B cell (primary cell): ENCODE measurements around the gene PRPF19. TPM values are rescaled to one million over a fixed set of nuclear protein-coding genes. Genes with fewer than 3 reads are reported as not detected.

ENCODE experiments used
- ATAC-seq: fragments of 200-7000 bp; cut with Tn5 transposase; one replicate; pipeline ENCODE4 v1.10.0; 2021; ENCODE audit warnings: low read depth, mild to moderate bottlenecking, moderate number of reproducible peaks, moderate library complexity
- CTCF ChIA-PET: fragments of 350-600 bp; sonication (Branson Sonifier 250); formaldehyde crosslinking; loops from one replicate; lab custom pipeline; 2021; ENCODE audit warnings: antibody characterized with exemption, inconsistent platforms; lab: Charles Lee
- POLR2A ChIA-PET: fragments of 350-600 bp; sonication (Branson Sonifier 250); formaldehyde crosslinking; loops from one replicate; lab custom pipeline; 2021; ENCODE audit warnings: antibody characterized with exemption; lab: Charles Lee
- DNase-seq: peaks from one replicate; pipeline ENCODE4 v3.0.0; 2013
- H2AFZ ChIP-seq: 2 replicates; pipeline ENCODE4 v1.6.1; 2012; ENCODE audit warnings: mild to moderate bottlenecking, low read depth, low read length; ENCODE audit not compliant: insufficient read depth, poor library complexity, severe bottlenecking
- H3K27ac ChIP-seq, 2 donors: 1 replicate in 1 of 2; 2 replicates in 1 of 2; pipeline ENCODE4 v1.5.1; 2012 to 2013; ENCODE audit warnings: low read length in 2 of 2, mild to moderate bottlenecking in 2 of 2, moderate library complexity in 1 of 2
- H3K27me3 ChIP-seq, 4 experiments: fragments of 200-600 bp in 1 of 4; sonication (generic) in 1 of 4; replicated peaks in 1 of 4; 1 replicate in 2 of 4; 2 replicates in 2 of 4; pipeline versions ENCODE4 v1.6.1 to v1.7.0; 2013 to 2016; ENCODE audit warnings: low read length in 3 of 4, mild to moderate bottlenecking in 2 of 4, mixed read lengths in 1 of 4, moderate library complexity in 1 of 4; ENCODE audit not compliant: insufficient read depth in 4 of 4, control insufficient read depth in 3 of 4; ENCODE audit errors: control extremely low read depth in 1 of 4
- H3K36me3 ChIP-seq, 2 experiments: replicated peaks in 1 of 2; 1 replicate in 1 of 2; 2 replicates in 1 of 2; pipeline versions ENCODE4 v1.6.1 to v1.7.1; 2013; ENCODE audit warnings: low read length in 1 of 2; ENCODE audit not compliant: insufficient read depth in 2 of 2, control insufficient read depth in 1 of 2; ENCODE audit errors: control extremely low read depth in 1 of 2, extremely low read depth in 1 of 2
- H3K4me1 ChIP-seq, 2 donors: fragments of 200-600 bp in 1 of 2; sonication (generic) in 1 of 2; 1 replicate in 1 of 2; 2 replicates in 1 of 2; pipeline versions ENCODE4 v1.5.1 to v1.6.1; 2013 to 2017; ENCODE audit warnings: low read length in 2 of 2; ENCODE audit not compliant: control insufficient read depth in 2 of 2, insufficient read depth in 2 of 2
- H3K4me2 ChIP-seq: replicated peaks from 2 replicates; pipeline ENCODE3; 2012; ENCODE audit warnings: mild to moderate bottlenecking, low read depth, low read length; ENCODE audit not compliant: poor library complexity, severe bottlenecking
- H3K4me3 ChIP-seq, 5 experiments: fragments of 200-600 bp in 1 of 5; sonication (generic) in 1 of 5; 1 replicate in 3 of 5; 2 replicates in 2 of 5; pipeline versions ENCODE4 v1.5.1 to v1.7.0; 2011 to 2016; ENCODE audit warnings: low read length in 4 of 5, mild to moderate bottlenecking in 4 of 5, low read depth in 2 of 5, control low read depth in 1 of 5, moderate library complexity in 1 of 5; ENCODE audit not compliant: insufficient read depth in 1 of 5; ENCODE audit errors: control extremely low read depth in 1 of 5, extremely low read depth in 1 of 5
- H3K79me2 ChIP-seq: fragments of 200-600 bp; sonication (generic); one replicate; pipeline ENCODE4 v1.6.0; 2016; ENCODE audit warnings: low read length; ENCODE audit not compliant: control insufficient read depth, insufficient read depth
- H3K9ac ChIP-seq: fragments of 200-600 bp; sonication (generic); 2 replicates; pipeline ENCODE4 v1.6.1; 2017; ENCODE audit warnings: mild to moderate bottlenecking, low read length, moderate library complexity
- H3K9me3 ChIP-seq, 3 donors: one replicate each; pipeline versions ENCODE4 v1.6.1 to v1.7.1; 2013; ENCODE audit warnings: low read length in 2 of 3; ENCODE audit not compliant: control insufficient read depth in 2 of 3, insufficient read depth in 1 of 3; ENCODE audit errors: control extremely low read depth in 1 of 3
- H4K20me1 ChIP-seq: 2 replicates; pipeline ENCODE4 v1.6.0; 2012; ENCODE audit warnings: mild to moderate bottlenecking, low read length; ENCODE audit not compliant: insufficient read depth, control insufficient read depth, poor library complexity, severe bottlenecking
- H3K27ac Mint-ChIP-seq: one replicate; pipeline ENCODE4 v1.8.0; 2021; ENCODE audit warnings: mixed read lengths
- H3K27me3 Mint-ChIP-seq: one replicate; pipeline ENCODE4 v1.8.0; 2021; ENCODE audit warnings: mixed read lengths
- H3K4me1 Mint-ChIP-seq: one replicate; pipeline ENCODE4 v1.8.0; 2021; ENCODE audit warnings: mixed read lengths
- H3K4me3 Mint-ChIP-seq: one replicate; pipeline ENCODE4 v1.8.0; 2021; ENCODE audit warnings: mixed read lengths
- H3K9me3 Mint-ChIP-seq: one replicate; pipeline ENCODE4 v1.8.0; 2022; ENCODE audit warnings: mixed read lengths; ENCODE audit not compliant: insufficient read depth
- CTCF ChIP-seq: fragments of 200-600 bp; IDR thresholded peaks from one replicate; pipeline ENCODE4 v1.8.0; 2022; ENCODE audit warnings: antibody characterized with exemption, mild to moderate bottlenecking
- EZH2 ChIP-seq: IDR thresholded peaks from 2 replicates; pipeline ENCODE4 v1.6.1; 2012; ENCODE audit warnings: borderline replicate concordance, low read depth, mild to moderate bottlenecking, moderate library complexity, low read length; ENCODE audit not compliant: insufficient read depth, poor library complexity, severe bottlenecking
- WGBS: methylation state at CpG from one replicate; pipeline ENCODE4 v1.1.5; 2013; ENCODE audit warnings: missing lambda C conversion rate; ENCODE audit not compliant: insufficient coverage; 5-methylcytosine and 5-hydroxymethylcytosine counted together
- intact Hi-C: fragments of 100-400 bp; cut with micrococcal nuclease; formaldehyde crosslinking; loops from one replicate; pipeline ENCODE4 v1.10.0; 2022
- polyA plus RNA-seq: library from polyadenylated mRNA; depleted of rRNA; stranded (reverse); fragments of >200 nt; gene quantifications from 2 replicates; pipeline ENCODE4 v1.2.3, GENCODE V29; 2012
- total RNA-seq, 2 donors: library from RNA; stranded (reverse); fragments of 120-200 nt in 1 of 2; gene quantifications; 1 replicate in 1 of 2; 2 replicates in 1 of 2; pipeline versions ENCODE4 v1.2.3 to v1.2.4, GENCODE V29; 2013 to 2022

PRPF19 gene
- total and polyA plus RNA-seq, 2 donors (not counting 1 experiment from before 2014, with no cell fraction given), result 41.8 to 89.9 TPM

DNA sequence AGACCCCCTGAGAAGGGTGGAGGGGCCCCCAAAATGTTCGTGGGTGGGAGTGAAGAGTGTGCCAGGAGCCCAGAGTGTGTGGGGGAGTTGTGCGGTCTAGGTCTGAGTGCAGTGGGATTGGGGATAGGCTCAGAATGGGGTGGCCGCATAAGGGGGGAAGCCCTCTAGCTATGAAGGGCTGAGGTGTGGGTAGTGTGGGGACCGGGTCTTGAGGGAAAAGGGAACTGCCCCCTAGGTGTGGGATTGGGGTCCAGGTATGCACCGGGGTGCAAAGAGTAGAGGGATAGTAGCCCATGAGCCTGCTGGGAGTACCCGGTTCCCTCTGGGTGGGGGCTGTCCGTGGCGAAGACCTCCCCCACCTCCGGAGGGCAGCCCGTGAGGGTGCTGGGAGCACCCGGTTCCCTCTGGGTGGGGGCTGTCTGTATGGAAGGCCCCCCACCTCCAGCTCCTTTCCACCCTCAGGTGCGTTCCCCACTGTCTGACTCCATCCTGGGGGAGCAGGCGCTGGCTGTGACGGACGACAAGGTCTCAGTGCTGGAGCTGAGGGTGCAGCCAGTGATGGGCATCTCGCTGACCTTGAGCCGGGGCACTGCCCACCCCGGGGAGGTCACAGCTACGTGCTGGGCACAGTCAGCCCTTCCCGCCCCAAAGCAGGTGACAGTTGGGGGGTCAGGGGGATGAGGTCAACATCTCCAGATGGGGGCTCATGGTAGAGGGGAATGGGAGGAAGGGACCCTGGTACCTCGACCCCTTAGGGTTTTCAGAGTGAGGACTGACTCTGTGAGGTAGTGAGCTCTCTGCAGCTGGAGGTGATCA lies 28.6 kb upstream of the PRPF19 start:
- Histone ChIP-seq H3K36me3 (peaks cover 0 to 20% of the 10 kb centered on the region in 2 experiments), H3K27me3 (no peaks in the 10 kb centered on the region), H3K9me3 (no peaks in the 10 kb centered on the region), H3K4me2 (no peak overlapping the region), H2AFZ (no peak overlapping the region), H3K4me3 (no peak overlapping the region), H4K20me1 (peaks cover 7% of the 10 kb centered on the region), H3K4me1 (peaks cover 26 to 40% of the 10 kb centered on the region in 2 donors), H3K27ac (peak overlapping the region in 1 of 2 donors; percentile 39), H3K9ac (no peak overlapping the region), H3K79me2 (no peaks in the 10 kb centered on the region)
- H3K27ac Mint-ChIP-seq, result peak overlapping the region; percentile 81
- DNase-seq, result peak; percentile 39
- intact Hi-C loops, result no loop called here
- CTCF ChIA-PET, result interaction anchor here (1.2 to 5.7 kb wide), 2 partner anchors 20 to 35 kb away, joined by 4 to 55 read pairs; partner anchors contain the start of gene TMEM109
- H3K27me3 Mint-ChIP-seq, result no peaks in the 10 kb centered on the region
- TF ChIP-seq CTCF, result no peak
- TF ChIP-seq EZH2, result no peak
- ATAC-seq, result no peak
- H3K4me1 Mint-ChIP-seq, result peaks cover 39% of the 10 kb centered on the region
- H3K9me3 Mint-ChIP-seq, result no peaks in the 10 kb centered on the region
- no peak overlapping the region for H3K4me3 Mint-ChIP-seq
- WGBS, result 83% methylated on average over 13 of the region's 21 CpGs
- POLR2A ChIA-PET, result interaction anchor here (11.4 kb wide), 1 partner anchor 18 kb away, joined by 96 read pairs; the partner anchor contains the start of gene TMEM109
